Measurements from ENCODE around the gene PAK5.

DNA sequence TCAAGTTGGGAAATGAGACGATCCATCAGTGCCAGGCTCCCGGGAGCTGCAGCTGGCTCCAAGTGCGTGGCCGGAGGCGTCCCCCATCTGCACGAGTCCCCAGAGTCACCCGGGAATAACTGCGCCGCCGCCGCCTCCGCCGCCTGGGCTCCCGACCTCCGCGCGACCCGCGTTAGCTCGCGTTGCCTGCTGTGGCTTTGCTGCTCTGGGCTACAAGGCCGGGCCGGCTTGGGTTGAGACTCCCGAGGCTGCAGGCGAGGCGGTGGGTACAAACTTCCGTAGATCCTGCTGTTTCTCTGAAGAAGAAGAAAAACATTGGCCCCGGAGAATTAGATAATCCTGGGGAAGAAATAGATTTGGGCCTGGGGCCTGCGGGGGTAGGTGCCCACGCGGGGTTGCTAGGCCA is 331.9 kb downstream of the PAK5 start:
- TF ChIP-seq EZH2phosphoT487 (IDR thresholded peaks at IDR 0.05; ENCODE audit: insufficient read depth, low read depth) (no peak), EZH2 (IDR thresholded peaks at IDR 0.05; ENCODE audit: insufficient read depth, poor library complexity, severe bottlenecking) (no peak)

All from GM23248 (cell line).